Effector memory CD4-positive, alpha-beta T cell (primary cell): Measurements from ENCODE around the gene ATP6V0D1.

ENCODE experiments used
- DNase-seq, 3 donors: peaks; one replicate each; pipeline ENCODE4 v3.0.0-alpha.2; 2020
- H3K27ac ChIP-seq: 2 replicates; pipeline ENCODE4 v1.7.0; 2013; ENCODE audit warnings: mild to moderate bottlenecking, low read length, moderate library complexity; ENCODE audit not compliant: insufficient read depth, poor library complexity, severe bottlenecking
- H3K27me3 ChIP-seq: replicated peaks from 2 replicates; pipeline ENCODE4 v1.7.0; 2013; ENCODE audit warnings: mild to moderate bottlenecking, low read length; ENCODE audit not compliant: insufficient read depth, control insufficient read depth, poor library complexity, severe bottlenecking
- H3K36me3 ChIP-seq: 2 replicates; pipeline ENCODE4 v1.7.0; 2013; ENCODE audit warnings: mild to moderate bottlenecking, low read length, moderate library complexity; ENCODE audit not compliant: control insufficient read depth, insufficient read depth
- H3K4me1 ChIP-seq: 2 replicates; pipeline ENCODE4 v1.7.0; 2013; ENCODE audit warnings: low read length, mild to moderate bottlenecking; ENCODE audit not compliant: control insufficient read depth, insufficient read depth, poor library complexity, severe bottlenecking
- H3K4me3 ChIP-seq: 2 replicates; pipeline ENCODE4 v1.7.0; 2013; ENCODE audit warnings: low read length, low read depth, mild to moderate bottlenecking; ENCODE audit not compliant: insufficient read depth, poor library complexity, severe bottlenecking
- H3K9me3 ChIP-seq: 2 replicates; pipeline ENCODE4 v1.7.0; 2013; ENCODE audit warnings: mild to moderate bottlenecking, low read length, moderate library complexity; ENCODE audit not compliant: control insufficient read depth

The ATP6V0D1 gene

GRCh38 chr16:67393788-67394154 lies 87.2 kb downstream of the ATP6V0D1 start:
- Histone ChIP-seq H3K27ac (no peak overlapping the region), H3K36me3 (no peaks in the 10 kb centered on the region), H3K4me3 (peak overlapping the region; percentile 40), H3K4me1 (peaks cover 15% of the 10 kb centered on the region), H3K9me3 (no peaks in the 10 kb centered on the region), H3K27me3 (peaks cover 31% of the 10 kb centered on the region)
- no peak for DNase-seq

GRCh38 chr16:67393111-67393787 lies 87.7 kb downstream of the ATP6V0D1 start, which contains the start of gene TPPP3:
Gene TPPP3, minus strand, starts transcription at chr16:67393498. Its CDS starts 2,387 bp downstream, at chr16:67391111.
- peaks cover 31% of the 10 kb centered on the region for H3K27me3 ChIP-seq
- H3K36me3 ChIP-seq, result no peaks in the 10 kb centered on the region
- no peak within 1 kb of the TSS for H3K27ac ChIP-seq
- no peaks in the 10 kb centered on the region for H3K9me3 ChIP-seq
- H3K4me3 ChIP-seq, result peak within 1 kb of the TSS; percentile 40
- DNase-seq, result peak in 1 of 3 donors; percentile 28
- H3K4me1 ChIP-seq, result peaks cover 15% of the 10 kb centered on the region

- Histone ChIP-seq H3K27ac (no peak overlapping the region), H3K4me3 (no peak overlapping the region), H3K27me3 (peaks cover 31% of the 10 kb centered on the region), H3K4me1 (peaks cover 15% of the 10 kb centered on the region), H3K9me3 (no peaks in the 10 kb centered on the region), H3K36me3 (no peaks in the 10 kb centered on the region)
- DNase-seq, result no peak
Observed at GRCh38 chr16:67392301-67393059, 88.5 kb downstream of the ATP6V0D1 start.

GRCh38 chr16:67391424-67392300 lies 89.3 kb downstream of the ATP6V0D1 start:
- Histone ChIP-seq H3K4me1 (peaks cover 15% of the 10 kb centered on the region), H3K9me3 (no peaks in the 10 kb centered on the region), H3K36me3 (no peaks in the 10 kb centered on the region), H3K27ac (no peak overlapping the region), H3K27me3 (peaks cover 31% of the 10 kb centered on the region), H3K4me3 (no peak overlapping the region)
- no peak for DNase-seq

- Histone ChIP-seq H3K27me3 (peaks cover 29% of the 10 kb centered on the region), H3K4me1 (peaks cover 15% of the 10 kb centered on the region), H3K27ac (no peak overlapping the region), H3K36me3 (no peaks in the 10 kb centered on the region), H3K9me3 (no peaks in the 10 kb centered on the region), H3K4me3 (no peak overlapping the region)
- DNase-seq, result no peak
Observed at GRCh38 chr16:67390816-67391423, 90.0 kb downstream of the ATP6V0D1 start.

GRCh38 chr16:67389911-67390815 lies 90.8 kb downstream of the ATP6V0D1 start:
- no peak for DNase-seq
- Histone ChIP-seq H3K27ac (no peak overlapping the region), H3K27me3 (peaks cover 23% of the 10 kb centered on the region), H3K4me3 (no peak overlapping the region), H3K4me1 (peaks cover 15% of the 10 kb centered on the region), H3K9me3 (no peaks in the 10 kb centered on the region), H3K36me3 (no peaks in the 10 kb centered on the region)

- Histone ChIP-seq H3K4me3 (no peak overlapping the region), H3K9me3 (no peaks in the 10 kb centered on the region)
- DNase-seq, result no peak
Observed at GRCh38 chr16:67388591-67388990, 92.4 kb downstream of the ATP6V0D1 start.

GRCh38 chr16:67388191-67388590 lies 92.8 kb downstream of the ATP6V0D1 start:
- Histone ChIP-seq H3K27ac (no peak overlapping the region), H3K4me3 (no peak overlapping the region), H3K27me3 (peaks cover 3% of the 10 kb centered on the region), H3K36me3 (no peaks in the 10 kb centered on the region), H3K4me1 (peaks cover 2% of the 10 kb centered on the region), H3K9me3 (no peaks in the 10 kb centered on the region)
- no peak for DNase-seq

More at GRCh38 chr16:67388591-67388990, 92.4 kb downstream of the ATP6V0D1 start:
- Histone ChIP-seq H3K27ac (no peak overlapping the region), H3K4me1 (peaks cover 6% of the 10 kb centered on the region), H3K27me3 (peaks cover 7% of the 10 kb centered on the region), H3K36me3 (no peaks in the 10 kb centered on the region)
